A549 (cell line): Measurements from ENCODE around the gene ENTHD1. TPM values are rescaled to one million over a fixed set of nuclear protein-coding genes. Genes with fewer than 3 reads are reported as not detected.

ENCODE experiments used
- ATAC-seq, 2 experiments: fragments of 200-7000 bp in 1 of 2; fragments of >200 bp in 1 of 2; cut with Nextera tagmentation in 1 of 2; cut with Tn5 transposase in 1 of 2; 3 replicates each; pipeline versions ENCODE4 v1.8.0 to v1.9.1; 2018 to 2020; ENCODE audit warnings: mild to moderate bottlenecking in 1 of 2, moderate library complexity in 1 of 2
- CTCF ChIA-PET: fragments of 300-600 bp; sonication (Branson Sonifier 250); formaldehyde crosslinking; extraction: SDS; loops from one replicate; lab custom pipeline; 2021; ENCODE audit warnings: antibody characterized with exemption, inconsistent platforms; lab: Yijun Ruan, JAX
- POLR2A ChIA-PET: fragments of 350-600 bp; formaldehyde crosslinking; extraction: SDS; loops from one replicate; lab custom pipeline; 2021; ENCODE audit warnings: antibody characterized with exemption, inconsistent platforms; lab: Yijun Ruan, JAX
- DNase-seq, 2 experiments: peaks; one replicate each; pipeline versions ENCODE4 v3.0.0 to v3.0.0-alpha.2; 2011 to 2016; ENCODE audit warnings: low read depth in 1 of 2, low spot score in 1 of 2
- FAIRE-seq: peaks from 2 replicates; lab custom pipeline; 2011; peaks lifted over from hg19 to GRCh38; lab: Jason Lieb, UNC
- H3K27ac ChIP-seq, 2 experiments: fragments of >200 bp; sonication (Bioruptor Twin); formaldehyde crosslinking; 3 replicates each; pipeline ENCODE4 v1.5.1; 2016 to 2017
- H3K4me1 ChIP-seq: fragments of >200 bp; sonication (Bioruptor Twin); formaldehyde crosslinking; 3 replicates; pipeline ENCODE4 v1.6.1; 2016
- H3K4me2 ChIP-seq: fragments of >200 bp; sonication (Bioruptor Twin); formaldehyde crosslinking; 3 replicates; pipeline ENCODE4 v1.6.1; 2016
- H3K4me3 ChIP-seq: fragments of >200 bp; sonication (Bioruptor Twin); formaldehyde crosslinking; 3 replicates; pipeline ENCODE4 v1.5.1; 2016
- H3K9me3 ChIP-seq: fragments of >200 bp; sonication (Bioruptor Twin); formaldehyde crosslinking; 3 replicates; pipeline ENCODE4 v1.6.1; 2016
- BHLHE40 ChIP-seq: IDR thresholded peaks from 2 replicates; pipeline ENCODE4 v1.6.1; 2012; ENCODE audit warnings: low read depth, low read length, inconsistent platforms
- CEBPB ChIP-seq, 2 experiments: fragments of >200 bp in 1 of 2; sonication (Bioruptor Twin) in 1 of 2; formaldehyde crosslinking in 1 of 2; IDR thresholded peaks; 2 replicates each; pipeline ENCODE4 v1.6.1; 2012 to 2016
- CHD2 ChIP-seq: fragments of 150-350 bp; IDR thresholded peaks from 2 replicates; pipeline ENCODE4 v1.6.1; 2014; ENCODE audit warnings: low read length; ENCODE audit not compliant: partially characterized antibody
- EHF ChIP-seq: fragments of 250-450 bp; sonication (Bioruptor Pico); IDR thresholded peaks from 2 replicates; pipeline ENCODE4 v1.5.0; 2020; ENCODE audit warnings: mild to moderate bottlenecking
- EHMT2 ChIP-seq: fragments of 200-600 bp; sonication (generic); IDR thresholded peaks from 2 replicates; pipeline ENCODE4 v1.6.1; 2016; ENCODE audit warnings: antibody characterized with exemption, low read depth, mild to moderate bottlenecking, moderate library complexity
- EP300 ChIP-seq, 2 experiments: fragments of >200 bp; sonication (Bioruptor Twin); formaldehyde crosslinking; IDR thresholded peaks; 2 replicates in 1 of 2; 3 replicates in 1 of 2; pipeline ENCODE4 v1.6.1; 2016 to 2017
- FOSB ChIP-seq: fragments of 250-450 bp; sonication (Bioruptor Pico); IDR thresholded peaks from 2 replicates; pipeline ENCODE4 v1.5.0; 2020; ENCODE audit warnings: mild to moderate bottlenecking, moderate library complexity
- FOSL2 ChIP-seq, 2 experiments: fragments of 450-650 bp in 1 of 2; fragments of >200 bp in 1 of 2; sonication (Bioruptor Twin) in 1 of 2; formaldehyde crosslinking; IDR thresholded peaks; 2 replicates each; pipeline versions ENCODE4 v1.5.0 to v1.6.1; 2016 to 2020; ENCODE audit warnings: mild to moderate bottlenecking in 1 of 2, moderate library complexity in 1 of 2
- FOXS1 ChIP-seq: fragments of 250-450 bp; sonication (Bioruptor Pico); IDR thresholded peaks from 2 replicates; pipeline ENCODE4 v1.5.0; 2020; ENCODE audit warnings: mild to moderate bottlenecking, moderate library complexity
- GATA3 ChIP-seq: IDR thresholded peaks from 2 replicates; pipeline ENCODE4 v1.6.1; 2012; ENCODE audit warnings: borderline replicate concordance
- HEYL ChIP-seq: fragments of 250-450 bp; sonication (Bioruptor Pico); IDR thresholded peaks from 2 replicates; pipeline ENCODE4 v1.8.0; 2021; ENCODE audit warnings: mild to moderate bottlenecking, moderate library complexity
- HOXB13 ChIP-seq: fragments of 250-450 bp; sonication (Bioruptor Pico); IDR thresholded peaks from 2 replicates; pipeline ENCODE4 v1.5.0; 2020; ENCODE audit warnings: low read depth, mild to moderate bottlenecking, moderate library complexity
- HOXB5 ChIP-seq: fragments of 250-450 bp; sonication (Bioruptor Pico); IDR thresholded peaks from 2 replicates; pipeline ENCODE4 v1.5.0; 2020; ENCODE audit warnings: mild to moderate bottlenecking, moderate library complexity
- MAZ ChIP-seq: fragments of 150-350 bp; IDR thresholded peaks from 2 replicates; pipeline ENCODE4 v1.6.1; 2014; ENCODE audit warnings: antibody characterized with exemption, low read depth, low read length, borderline replicate concordance
- NFE2L2 ChIP-seq: fragments of 150-350 bp; conservative IDR thresholded peaks from 2 replicates; pipeline ENCODE4 v1.6.1; 2014; ENCODE audit warnings: low read length
- NPAS2 ChIP-seq: fragments of 250-450 bp; sonication (Bioruptor Pico); IDR thresholded peaks from 2 replicates; pipeline ENCODE4 v1.8.0; 2022; ENCODE audit warnings: mild to moderate bottlenecking, moderate library complexity, borderline replicate concordance
- NR3C1 ChIP-seq: fragments of >200 bp; sonication (Bioruptor Twin); formaldehyde crosslinking; IDR thresholded peaks from 3 replicates; pipeline ENCODE4 v1.6.1; 2017
- PHF8 ChIP-seq: fragments of 200-600 bp; sonication (generic); IDR thresholded peaks from 2 replicates; pipeline ENCODE4 v1.6.1; 2016; ENCODE audit warnings: low read depth, mild to moderate bottlenecking, antibody characterized with exemption, moderate library complexity, borderline replicate concordance
- POLR2A ChIP-seq: IDR thresholded peaks from 2 replicates; pipeline ENCODE4 v1.6.1; 2012; ENCODE audit warnings: mild to moderate bottlenecking, low read length
- POLR2AphosphoS2 ChIP-seq: conservative IDR thresholded peaks from 2 replicates; pipeline ENCODE4 v1.6.1; 2012; ENCODE audit warnings: low read length, improper control_type of control experiment, inconsistent platforms
- RARB ChIP-seq: fragments of 250-450 bp; sonication (Bioruptor Pico); IDR thresholded peaks from 2 replicates; pipeline ENCODE4 v1.8.0; 2021; ENCODE audit warnings: mild to moderate bottlenecking, moderate library complexity
- TFCP2L1 ChIP-seq: fragments of 250-450 bp; sonication (Bioruptor Pico); IDR thresholded peaks from 2 replicates; pipeline ENCODE4 v1.5.0; 2021; ENCODE audit warnings: mild to moderate bottlenecking
- ZC3H11A ChIP-seq: fragments of 450-650 bp; IDR thresholded peaks from 2 replicates; pipeline ENCODE4 v1.6.1; 2014; ENCODE audit warnings: antibody characterized with exemption, mild to moderate bottlenecking
- ZNF302 ChIP-seq: fragments of 250-450 bp; sonication (Bioruptor Pico); IDR thresholded peaks from 2 replicates; pipeline ENCODE4 v1.9.0; 2021; ENCODE audit warnings: inconsistent platforms, mild to moderate bottlenecking, moderate library complexity
- WGBS: methylation state at CpG from one replicate; pipeline ENCODE4 v1.1.6; 2017; ENCODE audit errors: missing lambda C conversion rate; 5-methylcytosine and 5-hydroxymethylcytosine counted together
- polyA plus RNA-seq, 4 experiments: library from polyadenylated mRNA; depleted of rRNA in 3 of 4; stranded (reverse); fragments of >200 nt; fragmentation: RNase III in 1 of 4; extraction: RNeasy Plus Mini Kit Qiagen cat#74134 plus additional on column Dnase treatment in 1 of 4; gene quantifications; 2 replicates in 3 of 4; 3 replicates in 1 of 4; pipeline ENCODE4 v1.2.3, GENCODE V29; 2011 to 2017
- TF ChIP-seq, protein P1 (sequence below): IDR thresholded peaks from 2 replicates; pipeline ENCODE4 v1.6.1; 2012; ENCODE audit warnings: low read depth, borderline replicate concordance
- TF ChIP-seq, protein P2 (sequence below): fragments of 450-650 bp; IDR thresholded peaks from 2 replicates; pipeline ENCODE4 v1.6.1; 2014; ENCODE audit warnings: antibody characterized with exemption
- TF ChIP-seq, protein P3 (sequence below): IDR thresholded peaks from 2 replicates; pipeline ENCODE4 v1.6.1; 2012

ENTHD1 gene
- polyA plus RNA-seq, 2 of the 4 experiments (the other 2 are of a cell fraction), result not detected

DNA sequence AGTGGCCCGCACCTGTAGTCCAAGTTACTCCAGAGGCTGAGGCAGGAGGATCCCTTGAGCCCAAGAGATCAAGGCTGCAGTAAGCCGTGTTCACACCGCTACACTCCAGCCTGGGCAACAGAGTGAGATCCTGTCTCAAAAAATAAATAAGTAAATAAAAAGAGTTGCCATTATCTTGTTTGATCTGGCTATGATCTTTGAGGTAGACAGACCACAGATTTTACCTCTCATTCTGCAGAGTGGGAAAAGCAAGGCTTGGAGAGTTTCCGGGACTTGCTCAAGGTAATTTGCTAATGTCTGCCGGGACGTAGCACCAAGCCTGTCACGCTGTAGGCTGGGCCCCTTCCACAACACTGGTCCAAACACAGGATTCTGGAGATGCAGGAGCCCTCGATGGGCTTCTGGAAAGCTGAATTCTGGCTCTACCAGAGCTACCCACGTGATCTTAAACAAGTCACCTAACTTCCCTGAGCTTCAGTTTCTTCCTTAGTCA lies 14.1 kb upstream of the ENTHD1 start:
- DNase-seq (no peak), FAIRE-seq (no peak), ATAC-seq (no peak)
- no peaks in the 10 kb centered on the region for H3K9me3 ChIP-seq
- H3K4me1 ChIP-seq, result no peaks in the 10 kb centered on the region
- 46% methylated on average over 9 of the region's 9 CpGs for WGBS
- ChIA-PET CTCF (interaction anchor here (1.1 kb wide), 1 partner anchor 36 kb away, joined by 4 read pairs; no protein-coding TSS in a partner anchor), POLR2A (no interaction called here)
- no peak overlapping the region for H3K4me3 ChIP-seq
- no peak overlapping the region for H3K4me2 ChIP-seq
- no peak overlapping the region for H3K27ac ChIP-seq
- no peak for TF ChIP-seq POLR2AphosphoS2
- TF ChIP-seq NFE2L2, result no peak
- TF ChIP-seq, protein P1, sequence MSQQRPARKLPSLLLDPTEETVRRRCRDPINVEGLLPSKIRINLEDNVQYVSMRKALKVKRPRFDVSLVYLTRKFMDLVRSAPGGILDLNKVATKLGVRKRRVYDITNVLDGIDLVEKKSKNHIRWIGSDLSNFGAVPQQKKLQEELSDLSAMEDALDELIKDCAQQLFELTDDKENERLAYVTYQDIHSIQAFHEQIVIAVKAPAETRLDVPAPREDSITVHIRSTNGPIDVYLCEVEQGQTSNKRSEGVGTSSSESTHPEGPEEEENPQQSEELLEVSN, result no peak
- TF ChIP-seq EP300 (IDR thresholded peaks at IDR 0.05), result no peak
- no peak for TF ChIP-seq FOSL2 (IDR thresholded peaks at IDR 0.05)
- TF ChIP-seq FOSL2 (CRISPR knock-in tag; IDR thresholded peaks at IDR 0.05), result no peak

DNA sequence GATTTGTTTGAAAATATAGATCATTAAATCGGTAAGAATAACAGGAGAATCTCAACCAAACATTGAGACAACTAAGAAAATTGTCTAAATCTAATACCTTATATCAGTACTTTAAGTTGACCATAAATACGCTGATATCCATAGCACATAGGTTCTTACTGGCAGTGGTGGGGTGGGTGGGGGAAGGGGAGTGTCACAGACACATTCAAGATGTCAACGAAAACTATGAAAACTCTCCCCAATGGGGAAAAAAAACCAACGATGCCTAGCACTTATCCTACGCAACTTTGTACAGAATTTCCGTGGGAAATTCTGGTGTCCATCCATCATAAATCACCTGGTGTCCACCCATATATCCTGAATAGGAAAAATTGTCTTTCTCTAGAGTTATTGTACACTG lies 13.5 kb upstream of the ENTHD1 start:
- ChIA-PET CTCF (interaction anchor here (1.1 kb wide), 1 partner anchor 37 kb away, joined by 4 read pairs; no protein-coding TSS in a partner anchor), POLR2A (no interaction called here)
- DNase-seq (no peak), FAIRE-seq (no peak), ATAC-seq (no peak)
- H3K27ac ChIP-seq, result no peak overlapping the region
- H3K4me3 ChIP-seq, result no peak overlapping the region
- no peak overlapping the region for H3K4me2 ChIP-seq
- H3K4me1 ChIP-seq, result no peaks in the 10 kb centered on the region
- TF ChIP-seq ZNF302 (CRISPR knock-in tag), result no peak
- TF ChIP-seq CHD2, result no peak
- TF ChIP-seq BHLHE40, result no peak
- TF ChIP-seq EHF (CRISPR knock-in tag), result no peak
- TF ChIP-seq, protein P2, sequence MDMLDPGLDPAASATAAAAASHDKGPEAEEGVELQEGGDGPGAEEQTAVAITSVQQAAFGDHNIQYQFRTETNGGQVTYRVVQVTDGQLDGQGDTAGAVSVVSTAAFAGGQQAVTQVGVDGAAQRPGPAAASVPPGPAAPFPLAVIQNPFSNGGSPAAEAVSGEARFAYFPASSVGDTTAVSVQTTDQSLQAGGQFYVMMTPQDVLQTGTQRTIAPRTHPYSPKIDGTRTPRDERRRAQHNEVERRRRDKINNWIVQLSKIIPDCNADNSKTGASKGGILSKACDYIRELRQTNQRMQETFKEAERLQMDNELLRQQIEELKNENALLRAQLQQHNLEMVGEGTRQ, result no peak
- no peak for TF ChIP-seq HOXB13
- TF ChIP-seq ZC3H11A, result no peak
- no peak for TF ChIP-seq FOXS1 (CRISPR knock-in tag)
- TF ChIP-seq HOXB5, result no peak
- no peak for TF ChIP-seq TFCP2L1 (CRISPR knock-in tag)
- TF ChIP-seq NPAS2 (CRISPR knock-in tag), result no peak
- TF ChIP-seq HEYL, result no peak
- TF ChIP-seq FOSB (CRISPR knock-in tag), result no peak
- no peak for TF ChIP-seq CEBPB (IDR thresholded peaks at IDR 0.05)
- TF ChIP-seq POLR2A, result no peak
- TF ChIP-seq MAZ, result no peak
- no peak for TF ChIP-seq PHF8
- no peak for TF ChIP-seq EHMT2
- no peak for TF ChIP-seq NR3C1
- TF ChIP-seq, protein P3, sequence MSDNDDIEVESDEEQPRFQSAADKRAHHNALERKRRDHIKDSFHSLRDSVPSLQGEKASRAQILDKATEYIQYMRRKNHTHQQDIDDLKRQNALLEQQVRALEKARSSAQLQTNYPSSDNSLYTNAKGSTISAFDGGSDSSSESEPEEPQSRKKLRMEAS, result no peak
- no peaks in the 10 kb centered on the region for H3K9me3 ChIP-seq
- 37% methylated on average over 6 of the region's 6 CpGs for WGBS

DNA sequence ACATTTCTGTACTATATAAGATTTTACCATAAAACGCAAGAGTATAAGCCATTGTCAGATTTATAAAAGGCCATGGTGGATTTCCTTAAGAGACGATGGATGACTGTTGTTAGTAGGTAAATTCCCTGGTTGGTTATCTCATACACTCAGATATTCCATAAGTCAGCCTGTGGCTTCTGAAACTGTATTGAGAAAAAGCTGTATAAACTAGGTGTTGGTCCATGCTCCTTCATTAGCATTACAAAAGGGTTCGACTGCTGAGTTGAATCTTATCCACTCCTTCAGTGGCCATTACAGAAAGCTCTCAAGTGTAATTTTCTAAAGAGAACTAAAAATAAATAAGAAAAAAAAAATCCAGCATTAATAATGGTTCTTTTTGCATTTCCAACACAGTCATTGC lies 12.6 kb upstream of the ENTHD1 start:
- no peak for ATAC-seq

More for the DNA sequence above, 12.6 kb upstream of the ENTHD1 start:
- TF ChIP-seq ZC3H11A (no peak), RARB (no peak), NFE2L2 (no peak), GATA3 (no peak), PHF8 (no peak)
- Histone ChIP-seq H3K4me3 (no peak overlapping the region), H3K4me2 (no peak overlapping the region), H3K9me3 (no peaks in the 10 kb centered on the region), H3K27ac (no peak overlapping the region), H3K4me1 (no peaks in the 10 kb centered on the region)
- FAIRE-seq, result no peak
- WGBS, result 40% methylated on average over 3 of the region's 3 CpGs
- CTCF ChIA-PET, result no interaction called here
- no peak for DNase-seq
- POLR2A ChIA-PET, result no interaction called here
